Thyroid gland (tissue), 4 donors: ENCODE measurements around the gene NRXN2.

Experiments used
- CTCF ChIP-seq, 6 experiments: fragments of 200-600 bp in 3 of 6; fragments of 450-650 bp in 3 of 6; sonication (generic) in 3 of 6; IDR thresholded peaks; one replicate each; pipeline ENCODE4 v1.5.1; 2016 to 2019; ENCODE audit warnings: antibody characterized with exemption in 6 of 6, mild to moderate bottlenecking in 2 of 6, inconsistent platforms in 1 of 6, moderate library complexity in 1 of 6
- POLR2A ChIP-seq, 2 donors: fragments of 450-650 bp; IDR thresholded peaks; one replicate each; pipeline ENCODE4 v1.6.1; 2017; ENCODE audit warnings: antibody characterized with exemption in 2 of 2, mild to moderate bottlenecking in 2 of 2, moderate library complexity in 1 of 2

GRCh38 chr11:64710418-64711137 is 12.4 kb downstream of the NRXN2 start:
- no peak for TF ChIP-seq POLR2A (IDR thresholded peaks at IDR 0.05)
- TF ChIP-seq CTCF (IDR thresholded peaks at IDR 0.05), result no peak
